Fibroblast of skin of back (primary cell): ENCODE measurements around the gene ZNF366.

Experiments
- DNase-seq: peaks from one replicate; pipeline ENCODE4 v3.0.0-alpha.2; 2013

ZNF366 gene

DNA sequence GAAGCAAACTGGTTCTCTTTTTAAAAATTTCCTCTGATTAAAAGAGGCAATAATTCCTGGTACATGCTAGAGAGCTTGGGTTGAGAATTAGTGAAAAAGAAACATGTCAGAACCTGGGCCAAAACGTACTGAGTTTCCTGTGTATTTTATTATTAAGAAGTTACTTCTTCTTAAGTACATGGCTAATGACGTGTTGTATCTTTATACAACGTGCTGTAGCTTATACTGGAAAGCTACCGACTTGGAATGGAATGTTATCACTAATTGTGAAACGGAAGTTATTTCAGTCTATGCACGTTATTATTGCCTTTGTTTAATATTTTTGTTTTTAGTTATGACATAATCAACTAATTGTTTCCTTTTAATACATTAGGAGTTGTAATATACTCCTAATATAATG, 43.1 kb downstream of the ZNF366 start:
- DNase-seq = no peak

DNA sequence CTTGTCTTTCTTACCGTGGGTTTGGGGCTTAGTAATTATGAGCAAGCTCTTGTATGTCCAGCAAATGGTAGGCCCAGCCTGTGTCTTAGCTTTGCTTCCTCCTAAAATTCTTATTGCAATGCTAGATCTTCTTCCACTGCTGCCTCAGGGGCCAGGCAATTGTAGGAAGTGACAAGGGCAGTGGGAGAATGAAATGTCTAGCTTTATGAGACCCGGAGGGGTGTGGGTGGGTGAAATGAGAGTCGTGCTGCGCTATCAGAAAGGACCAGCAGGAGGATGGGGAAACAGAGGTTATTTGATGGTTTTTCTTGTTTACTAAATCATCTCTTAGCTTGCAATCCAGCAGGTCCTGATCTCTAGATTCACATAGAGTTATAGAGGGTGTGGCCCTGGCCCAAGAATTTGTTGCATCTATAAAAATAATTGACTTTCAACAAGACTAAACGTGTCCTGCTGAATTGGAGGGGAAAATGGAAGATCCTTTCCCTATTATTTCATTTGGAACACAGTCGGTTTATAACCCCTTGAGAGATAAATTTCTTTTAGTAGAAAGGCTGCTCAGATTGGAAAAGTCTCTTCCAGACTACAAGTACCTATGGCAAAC, 43.7 kb downstream of the ZNF366 start:
- no peak for DNase-seq

DNA sequence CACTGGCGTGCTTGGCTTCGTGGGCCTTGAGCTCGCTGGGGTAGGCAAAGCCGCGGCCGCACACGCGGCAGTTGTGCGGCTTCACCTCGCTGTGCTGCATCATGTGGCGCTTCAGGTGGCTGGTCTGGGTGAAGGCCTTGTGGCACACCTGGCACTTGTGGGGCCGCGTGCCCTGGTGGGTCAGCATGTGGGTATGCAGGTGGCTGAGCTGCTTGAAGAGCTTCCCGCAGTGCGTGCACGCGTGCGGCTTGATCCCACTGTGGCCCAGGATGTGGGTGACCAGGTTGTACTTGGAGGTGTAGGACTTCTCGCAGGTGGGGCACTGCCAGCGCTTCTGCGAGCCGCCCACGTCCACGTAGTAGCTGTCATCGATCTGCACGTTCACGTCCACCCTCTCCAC, 46.8 kb downstream of the ZNF366 start:
- DNase-seq = no peak

DNA sequence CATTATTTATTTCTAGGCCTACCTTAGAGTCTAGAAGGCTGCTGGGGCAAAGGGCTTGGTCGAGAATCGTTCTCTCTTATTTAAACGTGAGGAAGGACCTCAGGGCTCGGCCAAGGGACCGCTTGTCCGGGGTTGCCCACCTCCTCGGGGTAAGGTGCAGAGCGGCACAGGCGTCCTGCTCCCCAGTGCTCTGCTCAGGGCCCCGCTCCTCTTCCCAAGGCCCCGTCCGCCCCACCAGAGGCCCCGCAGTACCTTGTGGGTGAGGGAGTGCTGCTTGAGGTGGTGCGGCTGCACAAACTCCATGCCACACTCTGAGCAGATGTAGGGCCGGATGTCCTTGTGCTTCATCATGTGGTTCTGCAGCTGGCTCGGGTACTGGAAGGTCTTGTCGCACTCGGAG, 47.3 kb downstream of the ZNF366 start:
- no peak for DNase-seq

DNA sequence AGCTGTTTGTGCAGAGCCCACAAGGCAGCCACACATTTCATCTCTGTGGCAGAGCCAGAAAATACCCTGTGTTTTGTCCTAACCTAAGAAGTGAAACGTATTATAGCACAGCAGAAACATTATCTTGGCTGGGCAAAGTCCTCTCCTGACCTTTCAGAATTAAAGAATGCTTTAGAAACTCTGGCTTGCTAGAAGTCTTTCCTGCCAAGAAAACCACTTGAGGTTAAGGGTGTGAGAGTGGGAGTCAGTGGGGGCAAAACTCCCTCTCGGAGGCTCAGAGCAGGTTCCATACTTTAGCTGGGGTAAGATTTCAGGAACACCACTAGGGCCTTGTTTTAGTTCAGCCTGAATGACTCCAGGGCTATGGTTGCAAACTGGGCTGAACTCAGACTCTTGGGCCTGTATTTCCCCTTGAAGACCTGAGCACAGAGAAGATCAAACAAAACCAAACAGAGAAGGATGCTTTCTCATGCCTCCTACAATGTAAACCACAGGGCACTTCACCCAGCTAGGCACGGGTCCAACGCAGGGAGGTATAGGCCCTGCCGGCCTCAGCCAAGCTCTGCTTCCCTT, 48.0 kb downstream of the ZNF366 start:
- no peak for DNase-seq

DNA sequence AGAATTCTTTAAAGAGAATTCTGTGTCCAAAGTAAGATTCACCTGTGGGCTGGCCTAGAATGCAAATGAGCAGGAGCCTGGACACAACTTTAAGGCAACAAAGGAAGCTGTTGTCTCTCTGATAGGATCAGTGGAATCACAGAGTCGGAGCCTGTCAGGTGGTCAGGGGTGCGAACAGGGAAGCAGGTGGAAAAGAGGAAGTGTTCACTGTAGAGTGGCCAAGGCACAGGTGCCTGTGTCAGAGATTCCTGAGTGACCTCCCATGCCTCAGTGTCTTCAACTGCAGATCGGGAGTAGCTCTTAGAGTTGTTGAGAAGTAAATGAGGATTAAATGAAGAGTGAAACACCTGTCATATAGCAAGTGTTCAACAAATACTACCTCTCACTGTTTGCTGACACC, 48.8 kb downstream of the ZNF366 start:
- DNase-seq = no peak

DNA sequence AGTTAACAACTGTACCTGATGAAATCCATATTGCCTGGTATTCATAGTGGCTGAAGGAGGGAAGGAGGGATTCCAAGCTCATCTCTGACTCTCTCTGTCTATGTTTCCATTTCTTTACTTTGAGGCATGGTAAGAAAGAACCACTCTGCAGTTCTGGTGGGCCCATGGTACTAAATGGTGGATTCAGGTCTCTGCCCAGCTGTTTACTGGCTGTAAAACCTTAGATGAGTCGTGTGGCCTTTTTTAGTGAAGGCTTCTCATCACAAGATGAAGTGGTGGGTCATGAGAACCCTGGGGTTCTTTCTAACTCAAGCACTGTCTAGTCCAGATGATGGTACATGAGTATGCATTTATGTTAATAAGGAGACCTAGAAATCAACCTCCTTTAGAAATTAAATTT, 49.7 kb downstream of the ZNF366 start:
- DNase-seq = no peak

DNA sequence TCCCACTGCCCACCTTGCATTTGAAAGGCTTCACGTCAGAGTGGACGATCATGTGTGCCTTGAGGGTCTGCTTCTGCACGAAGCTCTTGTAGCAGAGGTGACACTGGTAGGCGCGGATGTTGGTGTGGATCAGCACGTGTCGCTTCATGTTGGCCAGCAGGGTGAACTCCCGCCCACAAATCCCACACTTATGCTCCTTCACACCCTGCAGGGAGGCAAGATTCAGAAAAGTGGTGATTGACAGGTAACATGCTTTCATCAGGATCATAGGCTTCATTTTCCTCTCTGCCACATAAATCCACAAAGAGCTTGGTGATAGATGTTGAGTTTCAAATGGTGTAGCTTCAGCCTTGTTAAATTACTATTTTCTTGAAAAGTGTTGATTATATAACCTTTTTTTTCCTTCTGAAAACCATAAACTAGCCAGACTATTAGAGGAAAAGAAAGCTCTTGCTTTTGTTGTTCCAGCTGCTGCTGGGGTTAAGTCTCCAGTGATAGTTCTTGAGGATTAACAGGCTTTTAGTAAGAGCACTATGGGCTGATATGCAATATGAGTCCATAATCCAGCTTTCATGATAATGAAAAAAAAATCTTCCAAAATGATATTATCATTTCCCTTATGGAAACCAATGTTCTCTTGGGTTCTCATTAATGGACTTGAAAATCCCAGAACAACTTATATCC, 50.7 kb downstream of the ZNF366 start:
- no peak for DNase-seq

DNA sequence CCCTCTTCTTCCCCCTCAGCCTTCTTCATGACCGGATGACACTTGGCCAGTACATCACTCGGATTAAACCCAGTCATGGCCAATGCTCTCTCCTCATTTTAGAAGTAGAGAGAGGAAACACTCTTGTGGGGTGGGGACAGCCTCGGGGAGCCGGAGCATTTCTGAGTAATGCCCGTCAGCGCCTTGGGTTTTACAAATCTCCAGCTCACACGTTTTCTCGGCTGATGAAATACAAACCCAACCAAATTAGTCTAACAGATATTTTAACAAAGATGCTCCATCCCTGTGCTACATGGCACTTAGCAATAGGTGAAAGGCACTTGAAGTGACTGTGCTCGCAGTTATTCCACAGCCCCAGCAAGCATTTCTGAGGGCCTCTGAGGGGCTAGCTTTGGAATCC, 51.7 kb downstream of the ZNF366 start:
- no peak for DNase-seq

DNA sequence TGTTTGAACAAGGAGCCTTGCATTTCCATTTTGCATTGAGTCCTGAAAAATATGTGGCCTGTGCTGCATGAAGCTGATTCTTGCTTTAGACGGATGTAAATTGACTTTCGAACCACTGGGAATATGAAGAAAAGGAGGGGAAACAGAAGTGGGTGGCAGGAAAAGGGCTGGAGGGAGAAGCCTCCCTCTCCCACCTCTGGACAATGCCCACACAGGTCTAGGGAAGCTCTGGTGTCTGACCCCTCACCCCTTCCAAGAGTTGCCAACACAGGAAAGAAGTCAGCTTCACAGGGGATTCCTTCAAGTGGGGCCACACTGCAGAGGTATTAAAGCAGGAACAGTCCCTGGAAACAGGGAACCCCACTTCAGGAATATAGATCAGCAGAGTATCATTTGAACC, 52.2 kb downstream of the ZNF366 start:
- DNase-seq = no peak

DNA sequence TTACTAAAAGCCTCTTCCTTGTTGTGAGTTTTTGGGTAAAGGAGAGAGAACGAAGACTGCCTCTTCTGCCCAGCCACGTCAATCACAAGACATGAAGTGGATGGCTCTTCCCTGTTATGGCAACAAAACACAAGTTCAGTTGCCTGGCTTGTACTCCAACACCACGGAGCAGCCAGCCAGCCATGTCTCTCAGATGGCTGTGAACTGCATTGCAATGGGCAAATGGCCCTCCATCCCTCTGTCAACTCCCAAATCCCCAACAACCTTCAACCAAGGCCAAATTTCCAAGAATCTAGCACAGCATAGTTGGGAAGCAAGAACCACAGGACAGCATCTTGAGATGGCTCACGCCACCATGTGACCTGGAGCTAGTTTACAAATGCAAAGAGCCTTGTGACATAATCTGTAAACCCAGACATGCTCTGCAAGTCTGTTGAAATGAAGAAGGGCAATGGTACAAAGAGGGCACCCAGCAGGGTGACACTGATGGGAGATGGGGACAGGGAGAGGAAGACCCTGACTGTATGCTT, 53.9 kb downstream of the ZNF366 start:
- DNase-seq = no peak

DNA sequence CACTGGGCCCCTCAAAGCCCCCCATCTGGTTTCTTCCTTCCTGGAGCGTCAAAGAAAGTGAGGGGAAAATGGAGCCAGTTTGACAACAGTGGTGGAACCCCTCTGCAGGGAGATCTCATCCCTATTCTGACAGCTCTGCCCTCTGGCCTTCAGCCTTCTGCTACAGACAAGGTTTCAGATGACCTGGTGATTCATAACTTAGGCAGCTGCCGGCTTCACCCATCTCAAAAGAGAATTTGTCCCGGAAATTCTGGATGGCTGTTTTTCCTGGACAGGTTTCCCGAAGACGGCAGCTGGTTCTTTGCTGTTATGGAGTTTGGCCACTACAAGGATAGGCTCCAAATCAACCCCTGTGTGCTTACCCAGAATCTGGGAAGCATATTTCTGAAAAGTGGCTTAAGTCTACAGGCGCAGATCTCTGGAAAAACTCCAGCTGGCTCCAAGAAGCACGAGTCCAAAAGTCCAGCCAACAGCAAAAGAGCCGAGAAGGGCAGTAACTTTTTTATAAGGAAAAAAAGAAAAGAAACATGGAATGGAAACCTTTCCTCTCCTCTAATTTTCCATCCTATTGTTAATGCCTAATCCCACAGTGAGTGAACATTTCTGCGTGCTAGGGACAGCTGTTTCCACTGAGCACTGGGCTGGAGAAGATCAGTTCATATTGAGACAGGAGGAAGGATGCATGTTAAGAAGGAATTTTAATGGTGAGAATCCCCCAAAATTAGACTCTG, 54.5 kb downstream of the ZNF366 start:
- peak; percentile 90 for DNase-seq

DNA sequence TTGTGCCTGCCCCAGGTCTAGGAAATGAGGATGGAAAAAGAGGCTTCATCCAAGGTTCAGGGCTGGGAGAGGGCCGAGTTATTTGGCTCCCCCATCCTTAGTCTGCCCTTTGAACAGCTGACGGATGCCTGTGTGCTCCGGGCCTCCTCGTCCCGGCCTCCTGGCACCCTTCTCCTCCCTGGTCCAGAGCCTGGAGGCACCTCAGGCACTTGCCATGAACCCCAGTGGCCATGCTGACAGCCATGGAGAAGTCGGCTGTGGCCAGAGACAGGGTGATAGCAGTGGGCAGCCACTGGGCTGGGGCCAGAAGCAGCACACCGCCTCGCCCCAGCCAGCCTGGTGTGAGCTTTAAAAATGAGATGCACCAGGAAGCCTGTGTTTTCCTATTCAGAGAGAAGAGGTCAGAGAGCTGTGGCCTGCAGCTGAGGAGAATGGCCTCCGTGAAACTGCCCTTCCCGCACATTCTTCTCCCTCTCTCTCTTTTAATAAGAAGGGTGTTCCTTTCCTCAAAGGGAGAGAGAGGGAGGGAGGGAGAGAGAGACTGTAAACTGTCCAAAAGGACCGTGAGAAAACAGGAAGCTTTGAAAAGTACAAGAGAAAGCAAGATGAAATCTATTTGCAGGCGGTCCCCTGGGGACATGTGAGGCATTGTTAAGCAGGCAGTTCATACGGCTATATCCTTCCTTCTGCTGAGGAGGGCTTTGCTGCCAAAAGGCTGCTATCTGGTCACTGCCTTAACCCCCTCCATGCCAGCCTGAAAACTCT, 55.3 kb downstream of the ZNF366 start:
- DNase-seq = peak; percentile 99

DNA sequence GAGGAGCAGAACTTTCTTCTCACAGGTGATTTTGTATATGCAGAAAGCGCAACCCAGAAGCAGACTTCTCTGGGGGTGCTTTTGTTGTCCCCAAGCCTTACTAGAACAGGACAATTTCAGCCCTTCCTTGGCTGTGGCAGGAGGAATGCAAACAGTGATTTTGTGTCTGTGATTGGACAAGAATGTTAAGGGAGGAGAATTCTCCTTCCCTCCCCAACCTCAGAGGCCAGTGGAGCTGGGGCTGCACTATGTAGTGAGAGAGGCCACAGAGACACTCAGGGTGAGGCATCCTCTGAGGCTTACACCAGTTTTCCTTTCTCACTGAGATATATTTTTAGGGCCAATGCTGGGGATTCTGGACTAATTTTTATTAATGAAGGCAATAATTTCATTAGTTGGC, 58.8 kb downstream of the ZNF366 start:
- DNase-seq = peak; percentile 46

DNA sequence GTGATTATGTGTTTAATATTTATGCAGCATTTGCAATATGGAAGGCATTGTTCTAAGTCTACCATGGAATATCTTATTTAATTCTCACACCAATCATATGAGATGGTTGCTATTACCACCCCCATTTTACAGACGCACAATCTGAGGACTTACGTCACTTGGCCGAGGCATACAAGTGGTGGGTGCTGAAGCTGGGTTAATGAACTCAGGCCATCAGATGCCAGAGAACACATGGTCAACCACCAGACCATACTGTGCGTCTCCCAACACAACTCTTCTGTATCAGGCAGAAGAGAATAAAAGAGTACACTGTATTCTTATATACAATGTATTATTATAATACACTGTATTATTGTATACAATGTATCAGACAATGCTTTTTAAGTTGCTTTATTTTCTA, 59.5 kb downstream of the ZNF366 start:
- DNase-seq = no peak

DNA sequence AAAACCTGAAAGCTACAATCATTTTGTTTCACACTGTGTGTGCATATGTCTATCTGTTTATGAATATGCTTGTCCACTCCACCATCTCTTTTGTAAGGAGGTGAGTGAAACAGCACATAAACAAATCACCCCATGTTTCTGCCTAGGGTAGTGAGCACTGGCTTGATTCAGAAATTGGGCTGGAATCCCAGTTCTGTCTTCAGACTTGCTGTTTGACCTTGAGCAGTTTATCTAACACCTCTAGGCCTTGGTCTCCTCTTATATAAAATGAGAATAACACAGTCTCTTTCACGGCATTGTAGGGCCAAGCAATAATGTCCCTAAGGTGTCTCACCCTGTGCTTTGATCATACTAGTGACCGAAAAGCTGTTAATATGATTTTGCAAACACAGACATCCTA, 61.2 kb downstream of the ZNF366 start:
- DNase-seq = no peak

DNA sequence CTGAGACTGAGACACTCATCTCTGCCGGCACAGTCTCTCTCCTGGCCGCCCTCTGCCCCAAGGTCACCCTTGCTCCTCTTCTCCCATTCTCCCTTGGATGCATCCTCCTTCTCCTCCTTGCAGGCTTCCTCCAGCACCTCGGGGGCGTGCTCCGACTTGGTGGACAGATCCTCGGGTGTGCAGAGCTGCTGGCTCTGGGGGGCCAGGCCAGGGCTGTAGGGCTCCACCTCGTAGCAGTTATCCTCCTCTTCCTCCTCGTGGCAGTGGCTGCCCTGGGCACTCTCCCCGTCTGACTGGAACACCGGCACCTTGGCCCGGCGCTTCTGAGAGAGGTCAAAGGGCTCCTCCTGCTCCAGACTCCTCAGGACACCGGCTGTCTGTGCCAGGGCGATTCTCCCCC, 63.3 kb downstream of the ZNF366 start:
- no peak for DNase-seq

DNA sequence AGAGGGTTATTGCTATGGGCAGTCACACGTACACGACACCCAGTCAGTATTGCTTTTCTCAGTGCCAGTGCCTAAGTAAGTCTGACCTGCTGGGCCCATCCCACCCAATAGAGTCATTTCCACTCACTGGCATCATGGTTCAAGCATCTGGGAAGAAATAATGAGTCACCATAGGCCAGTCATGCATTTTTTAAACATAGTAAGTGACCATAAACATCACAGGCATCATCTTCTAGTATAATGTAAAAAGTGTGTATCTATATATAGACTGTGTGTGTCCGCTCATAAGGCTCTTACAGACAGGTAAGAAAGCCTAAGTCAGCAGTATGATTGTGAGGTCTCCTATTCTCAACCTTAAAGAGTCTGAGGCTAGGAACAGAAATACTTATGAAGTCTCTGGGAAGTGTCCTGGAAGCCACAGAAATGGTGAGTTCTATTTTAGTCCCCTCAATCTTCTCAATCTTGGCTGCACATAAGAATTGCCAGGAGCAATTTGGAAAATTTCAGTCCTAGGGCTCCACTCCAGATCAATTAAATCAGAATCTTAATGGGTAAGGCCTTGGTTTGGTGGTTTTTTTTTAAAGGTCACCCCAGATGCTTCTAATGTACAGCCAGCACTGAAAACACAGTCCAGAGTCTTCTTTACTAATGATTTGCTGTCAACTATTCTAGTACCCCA, 65.2 kb downstream of the ZNF366 start:
- peak; percentile 99 for DNase-seq

DNA sequence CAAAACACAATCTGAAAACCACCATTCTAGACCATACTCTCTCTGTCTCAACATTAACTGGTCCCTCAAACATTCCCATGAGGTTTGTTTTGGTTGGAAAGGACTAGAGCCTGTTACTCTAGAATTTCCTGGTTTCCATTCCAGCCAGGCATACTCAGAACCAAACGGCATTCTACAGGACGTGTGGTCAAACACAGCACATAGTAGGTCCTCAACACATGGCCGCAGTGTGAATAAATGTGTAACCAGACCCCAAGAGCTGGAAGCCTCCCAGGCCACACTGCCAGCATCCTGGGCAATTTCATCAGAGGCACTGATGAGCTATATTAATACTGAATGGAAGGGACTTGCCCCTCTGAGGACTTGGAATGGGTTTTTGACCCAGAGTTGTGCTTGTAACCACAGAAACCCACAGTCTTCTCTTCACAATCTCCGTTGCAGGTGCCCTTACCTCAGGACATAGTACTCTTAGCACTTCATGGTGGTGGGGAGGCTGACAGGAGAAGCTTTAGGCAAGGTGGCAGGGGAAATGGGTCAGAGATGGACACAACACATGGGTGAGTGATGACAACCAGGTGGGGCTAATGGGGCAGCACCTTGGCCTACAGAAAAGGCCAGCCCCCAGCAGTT, 66.0 kb downstream of the ZNF366 start:
- peak; percentile 81 for DNase-seq

DNA sequence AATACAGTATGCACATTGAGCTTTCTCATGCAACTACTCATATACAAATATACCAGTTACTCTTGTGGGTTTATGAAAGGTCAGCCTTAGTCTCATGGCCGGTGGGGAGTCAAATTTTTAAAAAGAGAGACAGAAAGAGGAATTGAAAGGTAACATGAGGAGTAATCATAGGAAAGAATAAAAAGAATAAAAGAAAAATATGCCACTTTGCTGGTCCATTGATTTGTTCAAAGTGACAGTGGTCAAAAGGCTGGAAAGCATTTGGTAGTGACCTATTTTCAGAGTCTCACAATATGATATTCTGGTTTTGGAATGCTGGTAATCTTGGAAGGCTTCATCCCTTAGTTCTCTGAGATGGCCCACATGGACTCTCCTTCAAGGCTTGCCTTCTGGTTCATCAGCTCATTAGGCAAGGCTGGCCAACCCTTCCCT, 67.0 kb downstream of the ZNF366 start:
- peak; percentile 27 for DNase-seq

DNA sequence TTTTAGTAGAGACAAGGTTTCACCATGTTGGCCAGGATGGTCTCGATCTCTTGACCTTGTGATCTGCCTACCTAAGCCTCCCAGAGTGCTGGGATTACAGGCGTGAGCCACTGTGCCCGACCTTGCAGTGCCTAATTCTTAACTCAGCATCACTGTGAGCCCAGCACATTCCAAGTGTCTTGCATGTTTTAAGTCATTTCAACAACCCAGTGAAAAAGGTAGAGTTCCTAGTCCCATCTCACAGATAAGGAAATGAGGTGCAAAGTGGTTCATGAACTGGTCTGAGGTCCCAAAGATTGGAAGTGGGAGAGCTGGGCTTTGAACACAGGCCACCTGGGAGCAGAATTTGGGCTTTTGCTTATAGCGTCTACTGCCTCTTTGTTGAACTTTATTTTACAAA, 68.0 kb downstream of the ZNF366 start:
- no peak for DNase-seq

DNA sequence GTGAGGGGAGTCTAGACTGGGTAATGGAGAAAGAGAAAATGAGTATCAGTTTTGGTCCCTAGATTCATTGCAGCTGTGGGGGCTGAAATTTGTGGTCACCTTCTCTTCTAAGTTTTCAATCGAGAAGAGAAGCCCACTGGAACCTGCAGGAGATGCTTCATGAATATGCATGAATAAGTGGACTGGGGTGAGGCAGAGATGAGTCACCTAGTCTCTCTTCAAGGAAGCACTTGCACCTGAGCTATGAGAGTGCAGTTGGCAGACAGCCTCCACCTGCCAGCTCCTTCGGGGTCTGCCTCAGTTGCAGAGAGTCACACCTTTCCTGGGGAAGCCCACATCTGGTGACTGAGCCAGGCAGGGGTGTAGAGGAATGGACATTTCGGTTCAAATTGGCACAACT, 69.1 kb downstream of the ZNF366 start:
- DNase-seq = no peak
